ACHN (cell line): ENCODE results near the gene RCSD1.

Source experiments
- DNase-seq: peaks from one replicate; pipeline ENCODE4 v3.0.0-alpha.2; 2015
- in situ Hi-C: cut with HindIII; loops from 2 replicates; pipeline ENCODE4 v1.10.0; 2017; ENCODE audit warnings: low sequenced_read_pairs, low pct_ligation_motif_present, low pct_unique_long_range_greater_than_20kb

RCSD1 gene

DNA sequence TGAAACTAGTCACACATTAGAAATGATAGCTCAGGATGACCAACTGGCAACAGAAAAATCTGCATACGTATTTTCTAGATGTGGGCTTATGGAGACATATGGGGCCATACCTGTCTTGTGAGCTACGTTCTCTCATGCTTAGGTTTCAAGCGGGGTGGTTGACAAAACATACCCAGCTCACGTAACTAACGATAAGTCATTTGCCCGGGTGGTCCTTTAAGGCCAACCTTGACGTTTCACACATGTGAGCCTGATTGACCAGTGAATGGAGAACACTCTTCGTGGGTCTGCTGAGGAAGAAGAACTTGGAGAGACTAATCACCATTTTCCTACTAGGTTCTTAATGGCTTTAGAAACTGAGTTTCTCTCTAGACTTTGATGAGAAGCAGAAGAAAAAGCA lies 13.5 kb upstream of the RCSD1 start:
- DNase-seq = no peak
- in situ Hi-C loops = no loop called here

GRCh38 chr1:167617153-167618147 lies 12.6 kb upstream of the RCSD1 start:
- in situ Hi-C loops = no loop called here
- DNase-seq = no peak

GRCh38 chr1:167618366-167618765 lies 11.7 kb upstream of the RCSD1 start:
- in situ Hi-C loops = no loop called here
- DNase-seq = no peak

DNA sequence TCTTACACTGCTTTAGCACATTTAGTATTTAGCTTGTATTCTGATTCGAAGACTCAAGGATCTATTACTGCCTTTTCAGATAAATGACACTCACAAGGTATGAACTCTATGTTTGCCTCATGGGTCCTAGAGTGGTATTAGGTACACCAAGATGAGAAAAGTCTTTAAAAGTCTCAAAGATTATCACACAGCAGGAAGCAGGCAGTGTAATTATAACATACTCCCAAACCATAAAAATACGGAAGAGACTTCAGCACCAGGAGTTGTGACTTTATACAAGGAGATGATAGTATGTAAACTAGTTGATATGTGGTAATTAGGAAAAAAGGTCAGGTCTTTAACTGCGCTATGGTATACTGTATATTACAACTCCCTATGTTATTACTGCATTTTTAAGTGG lies 11.2 kb upstream of the RCSD1 start:
- no peak for DNase-seq
- in situ Hi-C loops = no loop called here

DNA sequence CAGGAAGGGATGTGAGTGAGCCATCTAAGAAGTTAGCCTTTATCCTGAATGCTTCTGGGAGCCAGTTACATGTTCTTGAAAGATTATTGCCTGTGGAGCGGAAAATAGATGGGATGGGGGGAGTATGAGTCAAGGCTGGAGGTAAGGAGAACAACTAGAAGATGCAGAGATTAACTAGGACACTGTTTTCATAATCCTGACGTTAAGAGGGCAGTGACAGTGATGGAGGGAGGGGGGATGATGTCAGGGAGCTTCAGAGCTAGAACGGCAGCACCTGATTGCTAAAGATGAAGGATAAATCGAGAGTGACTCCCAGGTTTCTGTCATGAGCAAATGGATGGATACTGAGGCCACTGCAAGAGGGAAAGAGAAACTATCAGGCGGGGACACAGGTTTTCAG lies 10.0 kb upstream of the RCSD1 start:
- in situ Hi-C loops = no loop called here
- DNase-seq = no peak

GRCh38 chr1:167621780-167622313 lies 8.2 kb upstream of the RCSD1 start:
- in situ Hi-C loops = no loop called here
- DNase-seq = no peak

DNA sequence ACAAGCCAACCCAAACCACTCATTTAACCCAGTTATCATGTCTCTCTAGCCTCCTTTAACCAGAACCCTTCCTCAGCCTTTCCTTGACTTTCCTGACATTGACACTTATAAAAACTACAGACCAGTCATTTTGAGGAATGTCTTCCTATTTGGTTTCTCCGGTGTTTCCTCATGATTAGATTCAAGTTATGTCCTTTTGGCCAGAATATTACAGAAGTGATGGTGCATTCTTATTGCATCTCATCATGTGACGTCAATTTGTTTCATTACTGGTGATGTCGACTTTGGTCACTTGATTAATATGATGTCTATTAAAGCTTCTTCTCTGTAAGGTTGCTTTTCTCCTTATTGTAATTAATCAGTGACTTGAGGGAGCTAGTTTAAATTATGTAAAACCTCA lies 6.1 kb upstream of the RCSD1 start:
- in situ Hi-C loops = no loop called here
- no peak for DNase-seq

GRCh38 chr1:167625040-167625823 lies 4.8 kb upstream of the RCSD1 start:
- in situ Hi-C loops = no loop called here
- DNase-seq = no peak

DNA sequence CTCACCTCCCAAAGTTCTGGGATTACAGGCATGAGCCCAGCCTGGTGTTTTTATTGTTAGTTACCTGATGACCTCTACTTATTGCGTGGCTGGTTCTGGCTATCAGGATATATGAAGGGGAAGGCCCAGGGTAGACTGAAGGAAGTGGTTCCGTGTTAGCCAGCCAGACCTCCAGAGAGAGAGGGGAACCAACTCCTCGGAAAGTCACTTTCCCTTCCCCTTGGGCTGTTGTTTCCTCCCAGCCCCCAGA lies 2.5 kb upstream of the RCSD1 start:
- no peak for DNase-seq
- in situ Hi-C loops = no loop called here

GRCh38 chr1:167627865-167628641 lies 2.0 kb upstream of the RCSD1 start:
- in situ Hi-C loops = no loop called here
- no peak for DNase-seq

DNA sequence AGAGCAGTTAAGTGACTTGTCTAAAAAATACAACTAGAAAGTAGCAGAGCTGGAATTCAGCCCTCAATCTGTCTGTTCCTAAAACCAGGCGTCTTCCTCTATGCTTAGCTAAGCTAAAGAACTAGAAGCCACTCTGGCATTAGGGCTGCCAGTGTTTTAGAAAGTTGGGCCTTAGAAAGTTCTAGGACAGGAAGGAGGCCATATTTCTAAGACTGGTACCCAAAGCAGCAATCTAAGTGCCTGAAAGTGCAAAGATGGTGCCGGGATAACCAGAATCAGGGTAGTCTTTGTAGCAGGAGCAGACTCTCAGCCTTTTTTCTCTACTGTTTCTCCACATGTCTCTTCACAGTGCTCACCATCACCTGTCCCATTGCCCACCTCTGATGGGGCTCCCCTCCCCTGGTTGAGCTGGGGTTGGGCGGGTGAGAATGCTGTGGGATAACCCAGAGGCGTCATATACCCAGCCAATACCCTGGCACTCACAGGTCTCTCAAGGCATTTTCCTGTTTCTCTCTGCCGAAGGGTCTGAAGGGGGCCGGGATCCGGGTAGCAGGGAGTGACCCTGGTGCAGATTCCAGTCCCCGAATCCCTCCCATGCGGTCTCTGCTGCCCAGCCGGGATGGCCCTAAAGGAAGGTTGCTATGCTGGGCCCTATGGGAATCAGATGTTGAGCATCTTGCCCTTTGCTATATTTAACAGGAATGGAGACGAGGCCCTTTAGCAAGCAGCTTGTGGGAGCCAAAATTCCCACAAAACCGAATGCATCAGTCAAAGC lies 1.1 kb upstream of the RCSD1 start:
- in situ Hi-C loops = no loop called here
- DNase-seq = no peak

- in situ Hi-C loops = no loop called here
- no peak for DNase-seq
Observed at GRCh38 chr1:167630568-167631385, 745 bp downstream of the RCSD1 start.

DNA sequence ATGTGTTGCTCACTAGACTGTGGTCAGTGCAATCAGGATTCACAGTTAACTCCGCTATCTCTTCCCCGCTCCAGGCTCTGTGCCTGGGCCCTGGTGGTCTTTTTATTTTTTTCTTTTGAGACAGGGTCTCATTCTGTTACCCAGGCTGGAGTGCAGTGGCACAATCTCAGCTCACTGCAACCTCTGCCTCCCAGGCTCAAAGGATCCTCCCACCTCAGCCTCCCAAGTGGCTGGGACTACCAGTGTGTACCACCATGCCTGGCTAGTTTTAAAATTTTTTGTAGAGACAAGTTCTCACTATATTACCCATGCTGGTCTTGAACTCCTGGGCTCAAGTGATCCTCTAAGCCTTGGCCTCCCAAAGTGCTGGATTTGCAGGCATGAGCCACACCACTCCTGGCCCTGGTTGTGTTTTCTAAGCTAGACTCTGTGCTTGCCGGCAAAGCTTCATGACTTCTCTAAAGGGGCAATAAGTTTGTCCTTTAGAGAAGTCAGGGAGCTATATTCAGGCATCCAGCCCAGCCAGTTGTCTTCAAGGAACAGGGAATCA lies 1.4 kb downstream of the RCSD1 start:
- in situ Hi-C loops = no loop called here
- DNase-seq = no peak

DNA sequence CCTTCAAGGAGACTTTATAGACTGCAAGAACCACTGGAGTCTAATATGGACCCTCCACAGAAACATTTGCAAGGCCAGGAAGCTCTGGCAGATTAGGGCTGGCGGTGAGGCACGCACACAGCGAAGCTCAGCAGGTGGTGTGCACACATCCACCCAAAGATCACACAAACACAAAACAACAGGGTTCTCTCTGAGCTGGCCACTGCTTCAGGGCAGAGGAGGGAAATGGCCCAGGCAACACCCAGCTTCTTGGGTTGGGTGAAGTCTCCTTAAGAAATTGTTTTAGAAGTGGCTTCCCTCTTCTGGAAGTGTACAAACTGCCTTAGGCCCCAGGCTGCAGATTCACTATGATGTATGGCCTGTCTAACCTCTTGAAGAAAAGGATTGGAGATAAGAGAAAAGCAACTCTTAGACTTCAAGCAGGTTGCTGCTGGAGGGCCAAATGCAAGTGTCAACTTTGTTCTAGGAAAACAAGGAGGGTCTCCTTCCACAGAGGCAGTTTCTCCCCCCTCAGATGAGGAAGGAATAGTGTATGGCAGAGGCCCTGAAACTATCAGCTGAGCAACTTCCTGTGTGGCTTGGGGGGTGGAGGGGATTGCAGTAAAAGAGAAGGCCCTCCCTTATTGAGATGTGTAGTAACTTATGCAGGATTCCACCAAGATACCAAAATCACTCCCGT lies 2.0 kb downstream of the RCSD1 start:
- in situ Hi-C loops = no loop called here
- no peak for DNase-seq

DNA sequence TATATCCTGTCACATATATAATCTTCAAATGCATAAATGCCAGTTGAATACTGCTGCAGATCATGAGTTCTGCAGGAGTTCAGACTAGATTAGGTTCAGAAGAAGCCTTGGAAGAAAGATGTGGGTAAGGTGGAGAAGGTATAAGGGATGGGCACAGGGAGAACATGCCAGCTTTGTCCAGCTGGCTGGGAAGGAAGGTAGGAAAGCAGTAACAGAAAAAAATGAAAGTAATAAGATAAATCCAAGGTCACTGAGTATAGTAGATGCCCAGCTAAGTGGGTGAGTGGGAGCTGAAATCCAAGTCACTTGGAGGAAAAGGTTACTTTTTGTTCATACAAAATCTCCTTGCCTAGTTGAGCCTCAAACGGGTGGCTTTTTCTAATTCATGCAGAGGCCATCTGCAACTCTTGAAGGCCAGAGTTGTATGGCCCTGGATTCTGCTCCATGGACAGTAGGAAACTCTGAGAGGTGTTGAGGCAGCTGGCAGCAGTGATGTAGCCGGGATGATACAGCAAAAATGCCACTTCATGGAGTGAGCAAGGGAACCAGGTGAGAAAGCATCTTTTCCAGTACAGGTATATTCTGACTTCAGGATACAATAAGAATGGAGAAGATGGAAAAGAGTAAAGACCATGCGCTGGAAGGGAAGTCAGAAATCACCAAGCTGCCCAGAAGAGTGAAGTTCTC lies 3.4 kb downstream of the RCSD1 start:
- DNase-seq = no peak
- in situ Hi-C loops = no loop called here

GRCh38 chr1:167634435-167634834 lies 4.4 kb downstream of the RCSD1 start:
- in situ Hi-C loops = no loop called here
- DNase-seq = no peak
